ENCODE results near the gene SNAPC2.
"Not testable (repeated sequence)": the region's sequence is repeated elsewhere in the genome, so short reads cannot be mapped to it uniquely, and the experiment has no call there.

The SNAPC2 gene

DNA sequence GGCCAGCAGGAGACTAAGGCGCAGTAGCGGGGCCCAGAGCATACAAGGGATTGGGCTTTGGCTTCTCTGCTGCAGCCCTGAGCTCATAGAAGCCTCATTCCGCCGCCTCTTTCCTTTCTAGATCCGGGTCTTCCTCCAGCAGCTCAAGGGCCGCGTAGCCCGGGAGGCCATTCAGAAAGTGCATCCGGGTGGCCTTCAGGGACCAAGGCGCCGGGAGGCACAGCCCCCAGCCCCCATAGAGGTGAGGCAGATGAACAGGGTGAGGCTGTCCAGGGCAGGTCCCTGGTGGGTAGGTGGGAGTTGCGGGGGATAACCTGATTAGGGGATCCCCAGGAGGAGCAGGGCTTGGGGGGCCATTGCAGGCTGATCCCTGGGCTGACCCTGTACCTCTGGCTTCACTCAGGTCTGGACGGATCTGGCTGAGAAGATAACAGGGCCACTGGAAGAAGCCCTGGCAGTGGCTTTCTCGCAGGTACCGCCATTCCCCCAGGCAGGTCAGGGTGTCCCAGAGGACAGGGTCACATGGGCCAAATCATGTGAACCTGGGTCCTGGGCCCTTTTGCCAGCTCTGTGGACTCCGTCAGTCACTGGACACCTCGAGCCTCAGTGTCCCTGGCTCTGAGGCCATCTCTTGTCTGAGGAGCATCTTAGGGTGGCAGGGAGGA, 1.3 kb downstream of the SNAPC2 start:
- no peak for DNase-seq (ENCODE audit: low read depth in 3 of 3, low spot score in 1 of 3)

DNA sequence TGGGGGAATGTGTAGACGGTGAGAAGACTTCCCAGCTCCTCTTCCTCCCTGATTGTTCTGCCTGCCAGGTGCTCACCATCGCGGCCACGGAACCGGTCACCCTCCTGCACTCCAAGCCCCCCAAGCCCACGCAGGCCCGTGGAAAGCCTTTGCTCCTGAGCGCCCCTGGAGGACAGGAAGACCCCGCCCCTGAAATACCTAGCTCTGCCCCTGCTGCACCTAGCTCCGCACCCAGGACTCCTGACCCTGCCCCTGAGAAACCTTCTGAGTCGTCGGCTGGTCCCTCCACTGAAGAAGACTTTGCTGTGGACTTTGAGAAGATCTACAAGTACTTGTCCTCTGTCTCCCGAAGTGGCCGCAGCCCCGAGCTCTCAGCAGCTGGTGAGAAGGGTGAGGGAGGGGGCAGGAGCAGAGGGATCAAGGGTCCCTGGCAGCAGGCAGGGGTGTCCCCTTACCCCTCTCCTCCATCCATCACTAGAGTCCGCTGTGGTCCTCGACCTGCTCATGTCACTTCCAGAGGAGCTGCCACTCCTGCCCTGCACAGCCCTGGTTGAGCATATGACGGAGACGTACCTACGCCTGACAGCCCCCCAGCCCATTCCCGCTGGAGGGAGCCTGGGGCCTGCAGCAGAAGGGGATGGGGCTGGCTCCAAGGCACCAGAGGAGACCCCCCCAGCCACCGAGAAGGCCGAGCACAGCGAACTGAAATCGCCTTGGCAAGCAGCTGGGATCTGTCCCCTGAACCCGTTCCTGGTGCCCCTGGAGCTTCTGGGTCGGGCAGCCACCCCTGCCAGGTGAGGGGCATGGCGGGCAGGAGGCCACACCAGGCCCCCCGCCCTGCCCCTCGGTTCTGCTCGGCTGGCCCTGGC, 2.1 kb downstream of the SNAPC2 start:
- no peak for DNase-seq (ENCODE audit: low read depth in 3 of 3, low spot score in 1 of 3)

DNA sequence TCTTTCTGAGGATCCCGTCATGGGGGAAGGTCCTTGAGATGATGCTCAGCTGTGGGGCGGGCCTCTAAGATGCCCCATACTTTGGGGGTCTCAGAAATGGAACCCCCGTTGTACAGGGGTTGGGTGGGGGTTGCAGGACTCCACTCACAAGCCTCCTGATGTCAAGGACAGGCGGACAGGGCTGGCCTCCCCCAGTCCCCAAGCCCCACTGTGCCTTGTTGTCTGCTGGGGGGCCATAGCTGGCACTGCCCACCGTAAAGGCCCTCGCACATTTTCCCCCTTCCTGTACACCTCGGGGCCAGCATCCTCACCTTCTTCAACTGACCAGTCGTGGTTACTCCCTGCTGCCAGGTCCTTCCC, 2.7 kb downstream of the SNAPC2 start:
- DNase-seq (ENCODE audit: low read depth in 3 of 3, low spot score in 1 of 3), result no peak

DNA sequence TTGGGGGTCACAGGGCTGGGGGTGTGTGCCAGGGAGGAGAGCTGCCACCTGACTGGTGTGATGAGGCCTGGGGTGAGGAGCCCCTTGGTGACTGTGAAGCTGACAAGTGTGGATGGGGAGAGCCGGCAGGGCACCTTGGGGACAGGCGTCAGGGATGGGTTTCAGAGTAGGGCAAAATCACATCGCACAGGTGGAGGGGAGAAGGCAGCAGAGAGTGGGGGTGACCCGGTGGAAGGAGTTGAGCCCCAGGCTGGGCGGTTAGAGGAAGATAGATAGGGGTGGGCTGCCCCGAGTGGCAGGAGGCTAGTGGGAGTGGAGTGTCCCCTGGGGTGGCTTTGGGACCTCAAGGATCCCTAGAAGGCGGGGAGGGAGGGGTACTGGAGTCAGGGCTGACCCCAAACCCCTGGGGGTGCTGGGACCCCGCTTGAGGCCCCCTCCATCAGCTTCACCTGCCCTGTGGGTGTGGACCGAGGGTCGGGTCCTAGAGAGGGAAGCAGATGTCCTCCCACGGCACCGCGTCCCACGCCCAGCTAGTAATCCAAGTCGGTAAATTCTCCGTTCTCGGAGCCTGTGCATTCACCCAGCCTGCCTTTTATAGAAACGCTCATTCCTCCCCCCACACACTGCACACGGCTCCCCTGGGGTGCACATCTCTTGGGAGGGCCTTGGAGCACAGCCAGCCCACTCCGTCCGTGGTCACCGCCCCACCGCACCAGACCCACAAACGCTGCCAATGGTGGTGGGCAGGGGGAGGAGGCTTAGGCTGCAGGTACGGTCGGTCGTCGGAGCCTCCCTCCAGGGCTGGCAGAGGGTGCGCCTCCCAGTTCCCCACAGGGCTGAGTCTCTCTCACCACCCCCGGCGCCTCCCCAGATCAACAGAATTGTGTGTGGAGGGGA, 3.4 kb downstream of the SNAPC2 start:
- DNase-seq (ENCODE audit: low read depth in 3 of 3, low spot score in 1 of 3), result no peak

DNA sequence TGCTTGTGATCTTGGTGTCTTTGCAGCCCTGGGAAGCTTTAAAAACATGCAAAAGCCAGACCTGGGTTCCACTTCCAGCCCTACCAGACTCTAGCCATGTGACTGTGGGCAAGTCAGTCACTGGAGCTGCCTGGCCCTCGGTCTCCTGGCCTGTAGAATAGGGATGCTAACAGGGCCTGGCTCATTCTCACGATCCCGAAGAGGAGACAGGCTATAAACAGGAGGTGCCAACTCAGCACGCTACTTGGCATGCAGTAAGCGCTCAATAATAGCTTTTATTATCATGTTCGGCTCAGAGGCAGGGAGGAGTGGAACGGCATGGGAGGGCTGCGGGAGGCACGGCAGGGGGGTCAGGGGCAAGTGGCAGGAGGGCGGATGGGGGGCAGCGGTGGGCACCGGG, 4.1 kb downstream of the SNAPC2 start:
- DNase-seq (ENCODE audit: low read depth in 3 of 3, low spot score in 1 of 3), result no peak

DNA sequence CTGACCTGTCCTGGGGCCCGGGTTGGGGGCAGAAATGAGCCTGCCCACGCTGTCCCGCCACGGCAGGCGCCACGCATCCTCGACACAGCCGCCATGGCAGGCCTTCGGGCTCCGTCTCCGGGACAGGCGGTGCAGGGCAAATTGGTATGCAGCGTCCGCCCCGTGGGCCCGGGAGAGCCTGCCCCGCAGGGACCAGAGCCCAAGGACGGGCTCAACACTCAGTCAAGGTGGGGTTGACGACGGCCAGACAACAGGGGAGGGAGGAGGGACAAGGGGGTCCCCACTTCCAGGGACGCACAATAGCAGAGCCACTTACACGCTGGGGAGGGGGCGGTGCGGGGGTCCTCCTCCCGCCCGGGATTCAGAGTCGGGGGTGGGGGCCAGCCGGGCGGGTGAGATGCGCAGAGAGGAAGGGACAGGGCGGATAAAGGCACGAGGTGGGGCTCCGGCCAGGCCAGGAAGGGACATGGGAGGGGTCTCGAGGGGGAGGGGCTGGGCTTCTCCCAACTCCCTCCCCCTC, 4.6 kb downstream of the SNAPC2 start:
- DNase-seq (ENCODE audit: low read depth in 3 of 3, low spot score in 1 of 3), result no peak

DNA sequence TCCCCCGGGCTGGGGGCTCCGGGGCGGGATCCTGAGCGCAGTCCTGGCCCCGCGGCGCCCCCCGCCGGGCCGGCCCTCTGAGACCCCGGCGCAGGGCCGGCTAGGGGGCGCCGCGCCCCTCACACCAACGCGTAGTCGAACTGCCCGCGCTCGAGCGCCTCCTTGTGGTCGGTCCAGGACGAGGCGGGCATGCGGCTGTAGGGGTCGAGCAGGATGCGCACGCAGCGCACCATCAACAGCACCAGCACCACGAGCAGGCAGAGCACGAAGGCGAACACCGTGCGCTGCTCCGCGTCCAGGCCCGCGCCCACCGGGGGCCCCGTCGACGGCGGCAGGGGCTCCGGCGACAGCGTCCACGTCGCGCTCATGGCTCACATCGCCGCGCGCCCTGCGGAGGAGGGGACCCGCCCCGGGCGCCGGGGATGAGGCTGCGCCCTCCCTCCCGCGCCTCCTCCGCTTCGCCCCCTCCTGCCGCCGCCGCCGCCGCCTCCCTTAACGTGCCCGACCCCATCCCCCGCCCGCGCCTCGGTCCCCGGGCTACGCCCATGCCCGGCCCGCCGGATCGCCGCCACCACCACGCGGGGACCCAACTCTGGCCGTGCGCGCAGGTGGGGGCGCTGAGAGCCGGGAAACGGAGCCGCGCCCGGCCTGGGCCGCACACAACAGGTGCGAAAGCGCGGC, 5.2 kb downstream of the SNAPC2 start:
- peak; percentile 34 to 71 (median 53) for DNase-seq (ENCODE audit: low read depth in 3 of 3, low spot score in 1 of 3)

DNA sequence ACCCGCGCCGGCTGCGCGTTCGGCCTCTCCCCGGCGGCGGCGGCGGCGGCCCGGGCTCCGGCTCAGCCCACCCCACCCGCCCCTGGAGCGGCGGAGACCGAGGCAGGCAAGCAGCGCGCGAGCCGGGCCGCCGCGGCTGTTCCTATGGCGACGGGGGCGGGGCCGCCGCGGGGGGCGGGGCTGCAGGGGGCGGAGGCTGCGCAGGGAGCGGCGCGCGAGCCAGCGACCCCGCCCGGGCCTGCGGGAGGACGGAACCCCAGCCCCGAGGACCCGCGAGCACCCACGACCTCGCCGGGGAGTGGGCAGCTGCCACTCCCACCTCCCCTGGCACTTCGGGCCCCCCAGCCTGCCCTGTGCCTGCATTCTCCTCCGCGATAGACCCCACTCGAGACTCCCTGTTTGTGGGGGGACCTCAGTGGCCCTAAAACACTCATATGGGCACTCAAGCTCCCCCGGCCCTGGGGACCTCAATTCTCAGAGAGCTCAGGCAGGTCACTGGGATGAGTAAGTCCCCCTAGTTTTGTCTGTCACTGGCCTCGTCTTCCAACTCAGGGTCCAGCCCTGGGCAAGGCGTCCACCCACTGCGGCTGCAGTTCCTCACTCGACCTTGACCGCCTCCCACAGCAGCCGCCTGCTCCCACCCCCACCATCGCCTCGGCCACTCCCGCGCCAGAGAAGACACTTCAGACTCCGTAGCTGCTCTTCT, 6.0 kb downstream of the SNAPC2 start, which contains the start of gene CTXN1:
CTXN1 (minus strand) TSS at position 115 of the 706 bp plus-strand sequence. CDS start 597 bp downstream, outside the sequence.
- DNase-seq (ENCODE audit: low read depth in 3 of 3, low spot score in 1 of 3), result peak; percentile 49 to 83 (median 69)

DNA sequence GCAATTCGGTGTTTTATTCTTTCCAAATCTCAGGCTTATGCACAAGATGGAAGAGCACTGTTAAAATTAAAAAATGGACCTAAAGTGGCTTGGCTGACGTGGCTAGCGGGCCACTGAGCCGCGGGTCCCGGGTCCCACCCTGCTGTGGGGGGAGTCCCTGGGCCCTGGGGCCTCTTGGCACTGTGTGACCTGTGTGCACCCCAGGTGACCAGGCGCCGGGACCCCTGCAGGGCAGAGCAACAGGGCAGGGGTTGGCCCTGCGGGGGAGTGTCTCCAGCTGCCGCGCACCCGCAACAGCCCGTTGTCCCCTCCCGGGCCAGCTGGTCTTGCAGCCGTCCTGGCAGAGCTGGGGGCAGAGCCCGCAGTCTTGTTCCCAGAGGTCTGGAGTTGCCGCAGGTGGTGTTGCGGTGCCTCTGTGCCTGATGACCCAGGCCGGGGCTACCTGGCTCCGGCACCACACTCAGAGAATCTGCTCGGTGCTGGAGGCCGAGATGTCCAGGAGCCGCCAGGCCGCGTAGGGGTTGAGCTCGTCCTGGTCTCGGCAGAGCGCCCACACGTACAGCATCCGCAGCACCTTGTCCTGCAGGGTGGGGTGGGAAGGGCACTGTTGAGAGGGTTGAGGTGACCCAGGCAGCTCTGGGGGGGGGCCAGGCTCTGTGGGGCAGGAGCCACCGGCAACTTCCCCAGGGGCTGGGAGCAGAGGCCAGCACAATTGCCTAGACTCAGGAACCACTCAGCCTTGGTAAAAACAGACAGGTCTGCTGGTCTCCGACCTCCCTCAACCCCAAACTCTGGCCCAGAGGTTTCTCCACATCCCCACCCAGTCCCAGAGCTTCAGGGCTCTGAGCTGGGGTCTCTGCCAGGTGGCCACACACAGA, 6.8 kb downstream of the SNAPC2 start:
- no peak for DNase-seq (ENCODE audit: low read depth in 3 of 3, low spot score in 1 of 3)

DNA sequence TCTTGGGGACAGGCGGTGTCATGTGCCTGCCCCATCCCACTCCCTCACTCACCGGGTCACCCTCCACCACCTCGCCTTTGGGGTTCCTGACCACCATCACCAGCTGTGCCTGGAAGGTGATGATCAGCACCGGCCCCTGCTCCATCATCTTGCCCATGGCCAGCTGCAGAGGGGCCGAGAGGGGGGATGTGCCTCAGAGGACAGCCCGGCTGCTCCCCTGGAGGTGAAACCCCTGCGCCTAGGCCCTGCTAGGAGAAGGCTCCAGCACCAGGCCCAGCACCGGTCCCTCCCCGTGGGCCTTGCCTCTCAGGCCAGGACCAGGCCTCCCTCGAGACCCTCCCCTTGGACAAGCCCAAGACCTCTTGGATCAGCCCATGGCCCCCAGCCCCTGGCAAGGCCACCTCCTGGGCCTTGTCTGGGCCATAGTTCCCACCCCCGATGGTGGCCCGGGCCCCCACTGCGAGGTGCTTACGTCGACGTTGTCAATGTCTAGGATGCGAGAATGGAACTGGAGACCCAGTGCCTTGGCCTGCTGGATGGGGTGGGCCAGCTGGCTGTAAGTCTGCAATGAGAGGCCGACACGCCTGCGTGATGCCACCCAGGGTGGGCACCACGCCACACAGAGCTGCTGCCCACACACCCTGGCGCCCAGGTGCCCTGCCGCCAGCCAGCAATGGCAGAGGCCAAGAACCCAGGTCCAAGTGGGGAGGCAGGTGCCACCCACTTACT, 7.6 kb downstream of the SNAPC2 start:
- no peak for DNase-seq (ENCODE audit: low read depth in 3 of 3, low spot score in 1 of 3)

DNA sequence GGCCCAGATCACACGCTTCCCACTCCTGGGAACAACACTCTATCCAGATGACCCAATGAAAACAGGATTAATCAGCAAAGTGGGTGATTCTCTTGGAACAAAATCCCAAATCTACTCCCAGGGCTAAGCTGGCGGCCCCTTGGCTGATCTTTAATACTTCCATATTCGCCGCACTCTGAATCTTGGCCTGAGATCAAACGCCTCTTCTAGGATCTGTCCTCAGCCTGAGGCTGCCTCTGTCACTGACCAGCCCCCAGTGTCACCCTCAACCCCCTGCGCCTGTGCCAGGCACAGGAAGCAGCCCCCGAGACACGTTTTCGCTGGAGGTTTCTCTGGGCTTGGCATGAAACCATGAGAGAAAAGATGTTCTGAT, 8.2 kb downstream of the SNAPC2 start:
- DNase-seq (ENCODE audit: low read depth in 3 of 3, low spot score in 1 of 3), result no peak

DNA sequence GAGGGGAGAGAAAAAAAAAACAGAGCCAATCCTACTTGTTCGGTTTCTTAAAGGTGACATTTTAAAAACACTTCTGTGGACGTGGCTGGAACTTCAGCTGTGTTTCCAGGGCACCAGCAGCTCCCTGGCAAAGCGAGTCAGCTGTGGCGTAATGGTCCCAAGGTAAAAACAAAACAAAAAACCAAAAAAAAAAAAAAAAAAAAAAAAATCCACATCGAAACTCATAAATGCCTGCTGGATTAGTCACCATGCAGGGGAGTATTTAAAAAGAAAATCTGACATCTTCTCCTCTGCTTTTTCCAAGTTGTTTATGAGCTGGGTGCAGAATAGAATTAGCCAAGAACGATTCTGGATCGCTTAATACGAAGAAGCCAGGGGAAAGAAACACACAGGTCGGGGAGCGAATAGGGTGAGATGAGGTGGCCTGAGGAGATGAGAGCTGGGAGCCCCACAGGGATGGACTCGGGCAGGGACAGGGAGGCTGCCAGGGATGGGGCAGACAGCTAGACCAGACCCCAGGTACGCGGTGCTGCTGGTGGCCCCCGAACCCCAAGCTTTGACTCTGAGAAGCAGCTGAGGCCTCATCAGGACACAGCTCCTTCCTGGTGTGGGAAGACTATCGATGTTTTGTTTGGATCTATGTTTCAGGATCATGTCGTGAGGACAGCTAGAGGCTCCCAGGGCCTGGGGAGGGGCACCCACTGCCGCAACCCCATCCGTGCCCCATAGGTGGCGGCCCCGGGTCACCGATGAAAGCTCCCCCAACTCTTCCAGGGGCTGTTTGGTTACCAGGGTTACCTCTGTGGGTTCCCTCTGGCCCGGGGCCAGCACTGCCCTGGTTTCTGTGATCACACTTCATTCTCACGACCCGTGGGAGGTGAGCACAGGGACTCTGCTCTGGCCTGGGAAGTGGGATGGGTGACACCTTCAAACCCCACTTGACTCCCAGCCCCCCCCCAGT, 8.9 kb downstream of the SNAPC2 start:
- peak in 1 of 3 donors; percentile 39 for DNase-seq (ENCODE audit: low read depth in 3 of 3, low spot score in 1 of 3)

DNA sequence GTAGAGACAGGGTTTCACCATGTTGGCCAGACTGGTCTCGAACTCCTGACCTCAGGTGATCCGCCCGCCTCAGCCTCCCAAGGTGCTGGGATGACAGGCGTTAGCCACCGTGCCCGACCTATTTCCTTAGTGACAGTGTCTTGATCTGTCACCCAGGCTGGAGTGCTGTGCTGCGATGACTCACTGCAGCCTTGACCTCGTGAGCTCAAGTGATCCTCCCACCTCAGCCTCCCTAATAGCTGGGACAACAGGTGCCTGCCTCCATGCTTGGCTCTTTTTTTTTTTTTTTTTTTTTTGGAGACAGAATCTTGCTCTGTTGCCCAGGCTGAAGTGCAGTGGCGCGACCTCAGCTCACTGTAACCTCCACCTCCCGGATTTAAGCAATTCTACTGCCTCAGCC, 9.9 kb downstream of the SNAPC2 start:
- DNase-seq (ENCODE audit: low read depth in 3 of 3, low spot score in 1 of 3), result not testable (repeated sequence)

DNA sequence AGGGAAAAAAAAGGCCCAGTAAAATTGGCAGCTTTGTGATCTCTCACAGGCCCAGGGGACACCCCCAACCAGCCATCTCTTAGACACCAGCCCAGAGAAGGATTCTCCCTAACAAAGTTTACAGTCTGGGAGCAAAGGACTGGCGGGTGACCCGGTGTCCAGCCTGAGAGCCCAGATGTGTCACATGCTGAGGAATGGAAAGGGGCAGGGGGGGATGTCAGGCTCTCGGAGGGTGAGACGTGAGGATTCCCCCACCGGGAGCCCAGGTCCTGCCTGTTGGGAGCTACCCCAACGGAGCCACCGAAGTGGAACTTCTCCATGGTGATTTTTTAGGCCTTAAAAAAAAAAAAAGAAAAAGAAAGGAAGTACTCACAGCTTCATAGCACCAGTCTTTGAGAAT, 10.6 kb downstream of the SNAPC2 start:
- no peak for DNase-seq (ENCODE audit: low read depth in 3 of 3, low spot score in 1 of 3)

DNA sequence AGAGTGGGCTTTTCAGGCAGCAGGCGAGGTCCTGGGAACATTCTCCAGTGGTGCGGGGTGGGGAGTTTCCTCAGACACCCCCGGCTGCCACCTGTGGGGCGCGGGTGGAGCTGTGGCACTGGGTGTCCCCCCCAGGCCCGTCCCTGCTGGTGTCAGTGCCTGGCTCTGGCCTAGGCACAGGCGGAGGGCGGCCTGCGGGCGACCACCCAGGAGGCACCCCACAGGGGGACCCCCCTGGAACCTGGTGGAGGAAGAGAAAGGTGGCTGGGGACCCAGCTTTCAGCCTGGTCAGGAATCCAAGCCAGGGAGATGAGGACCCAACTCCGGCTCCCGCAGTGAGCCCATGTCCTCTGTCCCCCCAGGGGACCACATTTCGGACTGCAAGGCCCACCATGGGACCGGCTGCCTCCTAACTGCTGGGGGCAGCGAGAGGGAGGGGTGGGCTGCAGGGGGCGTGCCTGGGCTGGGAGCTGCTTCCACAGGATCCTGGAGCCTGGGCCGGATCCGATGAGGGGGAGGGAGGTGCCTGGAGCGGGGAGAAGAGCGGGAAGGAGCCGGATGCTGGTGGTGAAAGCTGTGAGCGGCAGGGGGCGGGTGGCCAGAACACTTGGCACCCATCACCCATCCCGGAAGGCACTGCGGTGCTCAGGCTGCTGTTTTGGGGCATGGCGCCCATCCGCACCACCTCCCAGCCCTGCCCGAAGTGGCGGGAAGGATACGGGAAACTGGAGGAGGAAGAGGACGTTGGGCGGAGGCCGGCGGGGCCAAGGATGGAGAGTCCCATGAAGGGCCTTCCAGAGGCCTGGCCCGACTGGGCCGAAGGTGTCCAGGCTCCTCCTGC, 11.3 kb downstream of the SNAPC2 start:
- no peak for DNase-seq (ENCODE audit: low read depth in 3 of 3, low spot score in 1 of 3)

DNA sequence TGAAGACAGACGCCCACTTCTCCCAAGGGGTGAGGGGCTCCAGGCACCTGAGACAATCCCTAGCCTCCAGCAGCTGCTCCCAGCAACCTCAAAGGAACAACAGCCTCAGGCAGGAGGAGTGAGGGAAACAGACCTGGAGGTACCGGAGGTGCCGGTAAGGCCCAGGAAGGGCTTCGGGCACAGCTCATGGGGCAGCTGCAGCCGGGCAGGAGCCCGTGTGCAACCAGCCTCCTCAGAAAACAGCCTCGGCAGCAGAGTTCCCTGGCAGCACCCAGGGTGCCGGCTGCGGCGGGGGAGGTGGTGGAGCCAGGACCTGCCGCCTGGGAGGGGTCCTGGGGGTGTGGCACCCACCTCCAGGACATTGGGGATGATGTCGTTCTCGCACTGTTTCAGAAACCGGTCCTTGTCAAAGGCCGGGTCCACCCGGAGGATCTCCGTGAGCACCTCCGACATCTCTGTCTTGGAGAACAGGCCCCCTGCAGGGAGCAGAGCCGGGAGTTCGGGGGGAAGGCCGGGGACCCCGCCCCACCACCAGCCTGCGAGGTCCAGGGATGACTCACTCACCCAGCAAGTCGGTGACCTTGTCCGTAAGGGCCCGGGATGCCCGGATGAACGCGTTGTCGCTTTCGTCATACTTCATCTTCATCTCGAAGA, 12.3 kb downstream of the SNAPC2 start:
- no peak for DNase-seq (ENCODE audit: low read depth in 3 of 3, low spot score in 1 of 3)

All from stimulated activated CD4-positive, alpha-beta T cell treated with anti-CD3 and anti-CD28 coated beads, TNF-alpha, amount 100 ng/mL, for 1 hour (primary cell).